DOHH2 (cell line): ENCODE measurements around the gene HOXD9.

ENCODE experiments used
- EZH2phosphoT487 ChIP-seq: fragments of 200-600 bp; sonication (generic); IDR thresholded peaks from 2 replicates; pipeline ENCODE4 v1.6.1; 2017; ENCODE audit warnings: borderline replicate concordance, mild to moderate bottlenecking, antibody characterized with exemption, low read length, moderate library complexity, mixed read lengths
- TF ChIP-seq, protein P1 (sequence below): fragments of 200-600 bp; sonication (generic); IDR thresholded peaks from one replicate; pipeline ENCODE4 v1.5.1; 2014; ENCODE audit warnings: antibody characterized with exemption, mild to moderate bottlenecking, low read depth, low read length; ENCODE audit not compliant: poor library complexity, severe bottlenecking

- TF ChIP-seq, protein P1, sequence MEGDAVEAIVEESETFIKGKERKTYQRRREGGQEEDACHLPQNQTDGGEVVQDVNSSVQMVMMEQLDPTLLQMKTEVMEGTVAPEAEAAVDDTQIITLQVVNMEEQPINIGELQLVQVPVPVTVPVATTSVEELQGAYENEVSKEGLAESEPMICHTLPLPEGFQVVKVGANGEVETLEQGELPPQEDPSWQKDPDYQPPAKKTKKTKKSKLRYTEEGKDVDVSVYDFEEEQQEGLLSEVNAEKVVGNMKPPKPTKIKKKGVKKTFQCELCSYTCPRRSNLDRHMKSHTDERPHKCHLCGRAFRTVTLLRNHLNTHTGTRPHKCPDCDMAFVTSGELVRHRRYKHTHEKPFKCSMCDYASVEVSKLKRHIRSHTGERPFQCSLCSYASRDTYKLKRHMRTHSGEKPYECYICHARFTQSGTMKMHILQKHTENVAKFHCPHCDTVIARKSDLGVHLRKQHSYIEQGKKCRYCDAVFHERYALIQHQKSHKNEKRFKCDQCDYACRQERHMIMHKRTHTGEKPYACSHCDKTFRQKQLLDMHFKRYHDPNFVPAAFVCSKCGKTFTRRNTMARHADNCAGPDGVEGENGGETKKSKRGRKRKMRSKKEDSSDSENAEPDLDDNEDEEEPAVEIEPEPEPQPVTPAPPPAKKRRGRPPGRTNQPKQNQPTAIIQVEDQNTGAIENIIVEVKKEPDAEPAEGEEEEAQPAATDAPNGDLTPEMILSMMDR = no peak
- no peak for TF ChIP-seq EZH2phosphoT487
Measured at GRCh38 chr2:176097820-176098365, 24.6 kb upstream of the HOXD9 start.
